KOPT-K1 (cell line): ENCODE measurements around the gene RPS14.
"Not testable (repeated sequence)": the region's sequence is repeated elsewhere in the genome, so short reads cannot be mapped to it uniquely, and the experiment has no call there.

Source experiments
- H3K27ac ChIP-seq: fragments of 200-600 bp; sonication (generic); 2 replicates; pipeline ENCODE4 v1.5.1; 2016; ENCODE audit warnings: antibody characterized with exemption, mild to moderate bottlenecking, low read depth, low read length; ENCODE audit not compliant: poor library complexity, severe bottlenecking
- H3K36me3 ChIP-seq: fragments of 200-600 bp; sonication (generic); 2 replicates; pipeline ENCODE4 v1.5.1; 2017; ENCODE audit warnings: antibody characterized with exemption, mild to moderate bottlenecking, low read length, moderate library complexity; ENCODE audit not compliant: insufficient read depth
- H3K9me3 ChIP-seq: fragments of 200-600 bp; sonication (generic); 2 replicates; pipeline ENCODE4 v1.5.1; 2017; ENCODE audit warnings: antibody characterized with exemption, low read length, mild to moderate bottlenecking; ENCODE audit not compliant: insufficient read depth, poor library complexity, severe bottlenecking

Gene RPS14

DNA sequence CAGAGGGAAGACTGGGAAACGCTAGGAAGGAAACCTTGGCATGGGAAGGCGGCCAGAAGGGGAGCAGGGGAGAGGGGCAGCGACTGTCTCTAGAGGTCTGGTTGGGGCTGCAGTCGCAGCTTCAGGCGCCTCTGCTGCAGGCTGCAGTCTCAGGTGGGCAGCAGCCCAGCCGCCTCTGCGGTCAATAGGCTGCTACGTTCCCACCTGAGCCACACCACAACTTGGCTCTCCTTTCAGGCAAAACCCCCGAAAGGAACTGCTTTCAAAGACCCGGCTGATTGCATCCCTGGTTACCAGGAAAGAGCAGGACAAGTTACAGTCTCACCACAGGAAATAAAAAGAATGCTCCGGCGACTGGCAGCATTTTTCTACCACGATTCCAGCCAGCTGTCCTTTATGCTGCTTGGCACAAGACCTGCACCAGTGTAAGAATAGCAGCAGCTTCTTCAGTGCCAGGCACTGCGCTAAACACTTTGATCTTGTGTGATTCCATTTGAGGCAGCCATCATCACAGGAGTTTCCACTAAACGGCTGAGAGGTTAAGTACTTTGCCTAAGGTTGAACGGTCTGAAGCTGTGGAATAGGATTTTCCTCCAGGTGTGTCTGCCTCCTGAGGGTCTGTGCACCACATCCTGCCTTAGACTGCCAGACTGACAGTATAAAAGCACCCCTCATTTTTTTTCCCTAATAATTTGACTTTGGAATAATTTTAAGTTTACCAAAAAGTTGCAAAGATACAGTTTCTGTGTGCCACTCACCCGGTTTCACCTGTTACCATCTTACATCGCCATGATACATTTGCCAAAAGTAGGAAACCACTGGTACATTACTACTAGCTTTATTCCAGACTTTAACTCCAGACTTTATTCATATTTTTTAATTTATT, 7.5 kb downstream of the RPS14 start:
- Histone ChIP-seq H3K36me3 (peaks cover 42% of the 10 kb centered on the region), H3K9me3 (no peaks in the 10 kb centered on the region), H3K27ac (no peak overlapping the region)

DNA sequence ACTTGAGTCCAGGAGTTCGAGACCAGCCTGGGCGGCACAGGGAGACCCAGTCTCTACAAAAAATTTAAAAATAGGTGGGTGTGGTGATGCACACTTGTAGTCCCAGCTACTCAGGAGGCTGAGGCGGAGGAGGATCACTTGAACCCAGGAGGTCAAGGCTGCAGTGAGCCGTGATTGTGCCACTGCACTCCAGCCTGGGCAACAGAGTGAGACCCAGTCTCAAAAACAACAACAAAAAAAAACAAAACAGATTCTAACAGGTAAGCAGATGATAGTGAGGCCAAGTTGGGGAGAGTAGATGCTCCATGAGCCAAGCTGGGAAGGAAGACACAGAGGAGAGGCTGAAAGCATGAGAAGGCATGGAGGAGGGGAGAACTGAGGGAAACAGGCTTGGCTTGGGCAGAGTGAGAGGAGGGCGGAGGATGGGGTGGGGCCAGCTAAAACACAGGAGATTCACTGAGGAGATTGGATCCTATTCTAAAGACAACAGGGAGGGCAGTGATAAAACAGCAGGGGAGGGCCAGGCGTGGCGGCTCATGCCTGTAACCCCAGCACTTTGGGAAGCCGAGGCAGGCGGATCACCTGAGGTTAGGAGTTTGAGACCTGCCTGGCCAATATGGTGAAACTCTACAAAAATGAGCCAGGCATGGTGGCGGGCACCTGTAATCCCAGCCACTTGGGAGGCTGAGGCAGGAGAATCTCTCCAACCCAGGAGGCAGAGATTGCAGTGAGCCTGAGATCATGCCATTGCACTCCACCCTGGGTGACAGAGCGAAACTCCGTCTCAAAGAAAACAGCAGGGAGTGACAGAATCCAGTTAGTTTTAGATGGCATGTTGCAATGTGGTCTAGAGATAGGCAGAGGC, 8.4 kb downstream of the RPS14 start:
- Histone ChIP-seq H3K27ac (no peak overlapping the region), H3K36me3 (peaks cover 33% of the 10 kb centered on the region), H3K9me3 (no peaks in the 10 kb centered on the region)

DNA sequence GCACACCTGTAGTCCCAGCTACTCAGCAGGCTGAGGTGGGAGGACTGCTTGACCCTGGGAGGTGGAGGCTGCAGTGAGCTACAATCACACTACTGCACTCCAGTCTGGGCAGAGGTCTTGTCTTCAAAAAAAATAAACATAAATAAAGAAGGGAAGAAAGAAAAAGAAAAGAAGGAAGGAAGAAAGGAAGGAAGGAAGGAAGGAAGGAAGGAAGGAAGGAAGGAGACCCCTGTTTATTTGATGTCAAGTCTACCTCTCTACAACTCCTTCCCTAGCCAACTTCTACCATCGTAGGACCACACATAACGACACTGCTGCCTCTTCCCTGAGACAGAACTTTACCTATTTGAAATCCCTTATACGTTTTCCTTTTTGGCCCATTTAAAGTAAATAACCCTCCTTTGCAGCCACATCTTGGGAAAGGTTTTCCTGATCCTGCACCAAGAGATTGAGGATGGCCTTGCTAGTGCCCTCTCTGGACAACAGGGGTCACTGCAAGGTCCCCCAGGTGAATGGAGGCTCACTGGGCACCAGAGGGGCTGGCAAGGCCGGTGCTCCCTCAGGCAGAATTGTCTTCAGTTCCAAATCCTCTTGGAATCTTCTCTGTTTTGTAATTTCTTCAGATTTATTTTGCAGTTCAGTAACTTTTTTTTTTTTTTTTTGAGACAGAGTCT, 10.5 kb downstream of the RPS14 start:
- no peaks in the 10 kb centered on the region for H3K9me3 ChIP-seq
- H3K36me3 ChIP-seq, result peaks cover 11% of the 10 kb centered on the region

DNA sequence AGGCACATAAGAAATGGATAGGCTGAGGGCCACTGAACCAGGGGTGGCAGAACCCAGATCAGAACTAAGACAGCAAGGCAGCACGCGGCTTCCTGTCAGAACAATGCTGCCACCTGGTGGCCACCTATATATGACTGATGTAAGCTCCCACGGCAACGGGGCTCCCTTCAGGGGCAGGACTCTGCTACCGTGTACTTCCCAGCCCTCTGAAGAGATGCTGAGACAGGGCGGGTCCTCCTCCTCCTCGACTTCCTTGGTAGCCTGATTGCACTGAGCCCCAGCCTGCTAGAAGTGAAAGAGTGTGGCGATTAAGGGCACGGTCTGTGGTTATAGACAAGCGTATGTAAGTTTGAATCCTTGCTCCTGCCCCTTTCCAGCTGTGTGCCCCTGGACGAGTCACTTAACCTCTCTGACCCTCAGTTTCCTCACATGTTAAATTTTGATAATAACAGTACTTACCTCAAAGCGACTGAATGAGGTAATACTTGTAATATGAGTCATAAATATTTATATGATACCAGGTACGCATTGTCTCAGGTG, 13.3 kb downstream of the RPS14 start:
- Histone ChIP-seq H3K27ac (no peak overlapping the region), H3K9me3 (no peaks in the 10 kb centered on the region), H3K36me3 (no peaks in the 10 kb centered on the region)

More for the DNA sequence above, 10.5 kb downstream of the RPS14 start:
- H3K27ac ChIP-seq, result no peak overlapping the region

DNA sequence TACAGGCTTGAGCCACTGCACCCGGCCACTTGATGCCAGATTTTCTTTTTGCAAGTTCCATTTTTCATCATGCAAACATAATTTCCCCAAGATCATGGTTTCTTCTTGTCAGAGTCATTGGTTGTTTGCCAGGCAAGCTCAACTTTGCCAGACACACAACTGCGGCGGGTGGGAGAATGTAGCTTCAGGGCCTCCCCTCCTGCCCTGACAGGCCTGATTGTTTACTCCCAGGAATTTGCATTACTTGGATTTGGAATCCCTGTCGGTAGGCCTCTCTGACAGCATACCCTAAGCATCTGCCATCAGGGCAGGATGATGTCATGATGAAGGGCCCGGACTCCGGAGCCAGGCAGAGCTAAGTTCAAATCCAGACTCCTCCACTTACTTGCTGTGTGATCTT, 15.1 kb downstream of the RPS14 start:
- H3K27ac ChIP-seq, result no peak overlapping the region

DNA sequence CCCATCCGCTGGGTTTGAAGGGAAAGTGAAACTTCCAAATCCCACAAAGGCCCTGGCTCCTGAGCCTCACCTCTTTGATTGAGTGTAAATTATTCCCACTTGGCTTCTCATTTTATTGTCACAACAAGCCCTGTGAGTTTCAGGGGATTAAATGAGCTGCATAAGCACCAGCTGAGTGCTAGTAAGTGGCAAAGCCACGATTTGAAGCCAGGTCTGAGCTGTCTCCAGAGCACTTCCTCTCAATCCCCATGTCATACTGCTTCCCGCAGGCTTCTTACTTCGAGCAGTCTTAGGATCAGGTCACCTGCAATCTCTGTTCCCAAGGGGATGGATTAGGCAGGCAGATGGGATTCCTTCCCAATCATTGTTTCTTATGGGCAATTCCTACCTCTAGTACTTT, 18.0 kb downstream of the RPS14 start:
- no peaks in the 10 kb centered on the region for H3K36me3 ChIP-seq
- H3K27ac ChIP-seq, result no peak overlapping the region
- no peaks in the 10 kb centered on the region for H3K9me3 ChIP-seq

More for the DNA sequence above, 15.1 kb downstream of the RPS14 start:
- no peaks in the 10 kb centered on the region for H3K36me3 ChIP-seq
- no peaks in the 10 kb centered on the region for H3K9me3 ChIP-seq

DNA sequence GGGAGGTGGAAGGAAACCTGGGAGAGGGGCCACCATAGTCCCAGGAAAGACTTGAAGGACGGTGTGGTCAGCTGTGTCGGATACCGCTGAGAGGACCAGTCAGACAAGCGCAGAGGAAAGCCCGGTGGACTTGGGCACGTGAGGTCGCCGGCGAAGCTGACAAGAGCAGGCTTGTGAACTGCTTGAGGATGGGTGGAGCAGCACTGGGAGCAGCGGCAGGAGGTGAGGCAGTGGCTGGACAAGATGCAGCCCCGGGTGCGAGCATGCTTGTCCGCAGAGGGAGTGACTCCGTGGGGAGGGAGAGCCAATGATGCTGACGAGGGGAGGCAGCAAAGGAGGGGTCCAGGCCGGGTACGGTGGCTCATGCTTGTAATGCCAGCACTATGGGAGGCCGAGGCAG, 18.5 kb downstream of the RPS14 start:
- Histone ChIP-seq H3K36me3 (no peaks in the 10 kb centered on the region), H3K9me3 (no peaks in the 10 kb centered on the region), H3K27ac (no peak overlapping the region)

DNA sequence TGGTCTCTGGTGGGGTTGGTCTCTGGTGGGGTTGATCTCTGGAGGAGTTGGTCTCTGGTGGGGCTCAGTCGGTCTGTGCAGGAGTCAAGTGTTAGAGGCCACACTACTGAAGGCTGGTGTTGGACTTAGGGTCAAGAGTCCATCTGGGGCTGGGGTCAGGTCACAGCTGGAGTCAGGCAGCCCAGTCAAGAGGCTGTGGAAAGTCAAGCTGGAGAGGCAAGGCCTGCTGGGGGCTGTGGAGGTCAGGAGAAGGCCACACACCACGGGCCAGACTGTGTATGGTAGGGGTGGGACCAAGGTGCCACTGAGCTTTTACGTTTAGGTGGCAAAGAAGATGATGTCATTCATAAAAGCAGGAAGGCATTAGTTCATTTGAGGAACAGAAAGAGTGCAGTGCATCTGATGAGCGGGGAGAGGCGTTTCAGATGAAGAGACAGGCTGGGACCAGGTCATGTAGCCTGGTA, 20.1 kb downstream of the RPS14 start:
- Histone ChIP-seq H3K36me3 (no peaks in the 10 kb centered on the region), H3K9me3 (no peaks in the 10 kb centered on the region), H3K27ac (no peak overlapping the region)

DNA sequence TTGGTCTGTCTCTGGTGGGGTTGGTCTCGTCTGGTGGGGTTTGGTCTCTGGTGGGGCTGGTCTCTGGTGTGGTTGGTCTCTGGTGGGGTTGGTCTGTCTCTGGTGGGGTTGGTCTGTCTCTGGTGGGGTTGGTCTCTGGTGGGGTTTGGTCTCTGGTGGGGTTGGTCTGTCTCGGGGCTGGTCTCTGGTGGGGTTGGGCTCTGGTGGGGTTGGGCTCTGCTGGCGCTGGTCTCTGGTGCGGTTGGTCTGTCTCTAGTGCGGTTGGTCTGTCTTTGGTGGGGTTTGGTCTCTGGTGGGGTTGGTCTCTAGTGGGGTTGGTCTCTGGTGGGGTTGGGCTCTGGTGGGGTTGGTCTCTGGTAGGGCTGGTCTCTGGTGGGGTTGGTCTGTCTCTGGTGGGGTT, 20.6 kb downstream of the RPS14 start:
- Histone ChIP-seq H3K36me3 (no peaks in the 10 kb centered on the region), H3K27ac (no peak overlapping the region), H3K9me3 (no peaks in the 10 kb centered on the region)

DNA sequence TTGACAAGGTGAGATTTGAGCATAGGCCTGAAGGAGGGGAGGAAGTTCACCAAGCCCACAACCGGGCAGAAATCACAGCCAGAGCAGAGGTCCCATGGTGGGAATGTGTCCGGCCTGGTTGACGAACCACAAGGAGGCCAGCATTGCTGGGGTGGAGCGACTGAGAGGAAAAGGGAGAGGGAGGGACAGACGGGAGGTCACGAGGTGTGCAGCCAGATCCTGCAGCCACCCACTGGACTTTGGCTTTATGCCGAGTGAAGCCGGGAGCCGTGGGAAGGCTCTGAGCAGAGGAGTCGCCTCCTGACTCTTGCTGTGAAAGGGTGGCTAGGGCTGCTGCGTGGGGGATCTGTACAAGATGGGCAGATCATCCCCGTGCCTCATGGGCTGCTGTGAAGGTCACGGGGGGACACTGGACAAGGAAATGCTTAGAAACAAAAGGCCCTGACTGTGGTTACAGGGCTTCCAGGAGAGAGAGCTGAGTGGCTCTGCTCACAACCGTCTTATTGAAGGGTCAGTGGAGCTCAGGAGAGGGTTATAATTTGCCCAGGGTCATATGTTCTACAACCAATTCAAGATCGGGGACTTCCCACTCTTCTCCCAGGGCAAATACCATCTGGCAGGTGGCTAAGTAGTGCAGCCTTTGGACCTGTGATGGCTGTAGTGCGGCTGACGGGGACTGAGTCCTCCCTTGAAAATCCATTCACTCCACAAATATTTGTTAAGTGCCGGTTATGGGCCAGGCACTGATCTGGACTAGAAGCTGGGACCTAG, 21.2 kb downstream of the RPS14 start:
- Histone ChIP-seq H3K36me3 (no peaks in the 10 kb centered on the region), H3K27ac (no peak overlapping the region), H3K9me3 (no peaks in the 10 kb centered on the region)

DNA sequence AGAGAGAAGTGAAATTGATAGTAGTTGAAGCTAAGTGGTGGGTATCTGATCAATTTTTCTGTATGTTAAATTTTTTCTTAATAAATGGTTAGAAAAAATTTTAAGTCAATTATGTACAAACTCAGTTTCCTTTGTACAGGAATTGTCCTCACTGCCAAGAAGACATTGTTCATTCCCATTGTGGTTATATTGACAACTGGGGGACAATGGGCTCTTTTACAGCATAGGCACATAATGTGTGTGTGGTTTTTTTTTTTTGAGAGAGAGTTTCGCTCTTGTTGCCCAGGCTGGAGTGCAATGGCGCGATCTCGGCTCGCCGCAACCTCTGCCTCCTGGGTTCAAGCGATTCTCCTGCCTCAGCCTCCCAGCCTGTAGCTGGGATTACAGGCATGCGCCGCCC, 23.4 kb downstream of the RPS14 start:
- H3K9me3 ChIP-seq, H3K36me3 ChIP-seq, H3K27ac ChIP-seq: not testable (repeated sequence)

DNA sequence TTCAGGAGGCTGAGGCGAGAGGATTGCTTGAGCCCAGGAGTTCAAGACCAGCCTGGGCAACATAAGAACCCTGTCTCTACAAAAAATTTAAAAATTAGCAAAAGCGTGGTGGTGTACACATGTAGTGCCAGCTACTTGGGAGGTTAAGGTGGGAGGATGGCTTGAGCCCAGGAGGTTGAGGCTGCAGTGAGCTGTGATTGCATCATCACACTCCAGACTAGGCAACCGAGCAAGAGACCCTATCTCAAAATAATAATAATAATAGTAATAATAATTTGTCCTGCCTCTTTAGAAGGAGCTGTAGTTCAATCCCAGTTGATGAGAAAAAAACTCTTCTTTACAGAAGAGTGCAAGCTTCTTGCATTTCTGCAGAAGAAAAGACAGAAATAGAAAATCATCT, 26.8 kb downstream of the RPS14 start:
- no peaks in the 10 kb centered on the region for H3K9me3 ChIP-seq
- no peaks in the 10 kb centered on the region for H3K36me3 ChIP-seq
- no peak overlapping the region for H3K27ac ChIP-seq

DNA sequence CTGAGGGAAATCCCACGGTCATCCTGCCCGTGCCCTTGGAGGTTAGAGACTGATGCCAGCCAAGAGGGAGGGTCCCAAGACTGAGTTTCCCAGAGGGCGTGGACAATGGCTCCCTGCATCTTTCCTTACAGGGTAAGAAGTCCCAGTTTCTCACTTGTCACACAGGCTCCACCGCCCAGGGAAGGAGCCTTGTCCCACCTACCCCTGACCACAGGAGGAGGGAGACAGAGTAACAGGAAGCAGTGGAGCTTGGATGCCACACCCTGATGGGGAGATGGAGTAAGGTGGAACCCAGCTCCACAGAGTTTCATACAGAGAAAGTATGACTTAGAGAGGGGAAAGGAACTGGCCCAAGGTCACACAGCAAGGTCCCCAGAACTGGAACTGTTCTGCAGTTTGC, 27.5 kb downstream of the RPS14 start:
- Histone ChIP-seq H3K36me3 (no peaks in the 10 kb centered on the region), H3K27ac (no peak overlapping the region), H3K9me3 (no peaks in the 10 kb centered on the region)

DNA sequence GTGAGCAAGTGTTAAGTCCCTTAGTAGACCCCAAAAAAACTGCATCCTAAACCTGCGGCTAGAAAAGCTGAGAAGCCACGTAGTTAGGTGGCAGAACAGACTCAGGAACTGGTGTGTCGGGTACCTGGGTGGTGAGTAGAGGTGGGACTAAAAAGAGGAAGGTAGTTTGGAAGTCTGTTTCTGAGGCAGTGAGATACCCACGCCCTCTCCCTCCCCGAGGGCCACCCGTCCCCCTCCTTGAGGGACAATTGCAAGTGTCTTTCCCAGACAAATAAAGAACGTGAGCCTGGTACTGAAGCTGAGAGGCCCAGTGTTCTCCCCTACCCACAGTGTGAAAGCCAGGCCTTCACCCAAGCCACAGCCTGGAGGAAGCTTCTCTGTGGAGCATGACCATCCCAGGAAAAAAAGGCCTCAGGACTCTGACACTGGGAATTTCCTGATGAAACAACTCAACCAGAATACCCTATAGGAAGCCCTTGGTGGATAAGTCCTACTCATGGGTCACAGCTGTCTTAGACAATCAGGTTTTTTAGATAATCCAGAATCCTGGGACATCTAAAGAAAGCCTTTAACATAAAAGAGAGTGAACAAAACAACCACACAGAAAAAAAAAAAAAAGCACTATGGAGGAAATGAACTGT, 29.8 kb downstream of the RPS14 start:
- Histone ChIP-seq H3K9me3 (no peaks in the 10 kb centered on the region), H3K27ac (no peak overlapping the region), H3K36me3 (no peaks in the 10 kb centered on the region)
